BE2C (cell line): Measurements from ENCODE around the gene STARD9.

Source experiments
- DNase-seq: peaks from one replicate; pipeline ENCODE4 v3.0.0-alpha.2; 2020
- H3K27me3 ChIP-seq: fragments of 250-450 bp; sonication (Bioruptor Pico); 2 replicates; pipeline ENCODE4 v1.5.1; 2020; ENCODE audit warnings: mild to moderate bottlenecking
- H3K36me3 ChIP-seq: fragments of 250-450 bp; sonication (Bioruptor Pico); 2 replicates; pipeline ENCODE4 v1.5.1; 2020; ENCODE audit warnings: mild to moderate bottlenecking
- H3K4me1 ChIP-seq: fragments of 250-450 bp; sonication (Bioruptor Pico); 2 replicates; pipeline ENCODE4 v1.5.1; 2020
- H3K4me3 ChIP-seq: 2 replicates; pipeline ENCODE4 v1.5.1; 2011; ENCODE audit warnings: low read depth, low read length
- H3K9me3 ChIP-seq: fragments of 250-450 bp; sonication (Bioruptor Pico); 2 replicates; pipeline ENCODE4 v1.5.1; 2020
- TF ChIP-seq, protein P1 (sequence below): IDR thresholded peaks from 2 replicates; pipeline ENCODE4 v1.5.1; 2012; ENCODE audit warnings: mild to moderate bottlenecking, low read depth, low read length

STARD9 gene

DNA sequence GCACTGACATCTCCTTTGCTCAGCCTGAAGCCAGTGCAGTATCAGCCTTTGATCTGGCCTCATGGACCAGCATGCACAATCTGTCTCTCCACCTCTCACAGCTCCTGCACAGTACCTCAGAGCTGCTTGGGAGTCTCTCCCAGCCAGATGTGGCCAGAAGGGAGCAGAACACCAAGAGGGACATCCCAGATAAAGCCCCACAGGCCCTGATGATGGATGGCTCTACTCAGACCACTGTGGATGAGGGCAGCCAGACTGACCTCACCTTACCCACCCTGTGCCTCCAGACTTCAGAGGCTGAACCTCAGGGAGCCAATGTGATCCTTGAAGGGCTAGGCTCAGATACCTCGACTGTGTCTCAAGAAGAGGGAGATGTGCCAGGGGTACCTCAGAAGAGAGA lies 117.1 kb downstream of the STARD9 start:
- no peaks in the 10 kb centered on the region for H3K9me3 ChIP-seq
- no peaks in the 10 kb centered on the region for H3K4me1 ChIP-seq
- no peaks in the 10 kb centered on the region for H3K27me3 ChIP-seq
- DNase-seq, result no peak
- H3K4me3 ChIP-seq, result no peak overlapping the region
- H3K36me3 ChIP-seq, result peaks cover 33% of the 10 kb centered on the region
- TF ChIP-seq, protein P1, sequence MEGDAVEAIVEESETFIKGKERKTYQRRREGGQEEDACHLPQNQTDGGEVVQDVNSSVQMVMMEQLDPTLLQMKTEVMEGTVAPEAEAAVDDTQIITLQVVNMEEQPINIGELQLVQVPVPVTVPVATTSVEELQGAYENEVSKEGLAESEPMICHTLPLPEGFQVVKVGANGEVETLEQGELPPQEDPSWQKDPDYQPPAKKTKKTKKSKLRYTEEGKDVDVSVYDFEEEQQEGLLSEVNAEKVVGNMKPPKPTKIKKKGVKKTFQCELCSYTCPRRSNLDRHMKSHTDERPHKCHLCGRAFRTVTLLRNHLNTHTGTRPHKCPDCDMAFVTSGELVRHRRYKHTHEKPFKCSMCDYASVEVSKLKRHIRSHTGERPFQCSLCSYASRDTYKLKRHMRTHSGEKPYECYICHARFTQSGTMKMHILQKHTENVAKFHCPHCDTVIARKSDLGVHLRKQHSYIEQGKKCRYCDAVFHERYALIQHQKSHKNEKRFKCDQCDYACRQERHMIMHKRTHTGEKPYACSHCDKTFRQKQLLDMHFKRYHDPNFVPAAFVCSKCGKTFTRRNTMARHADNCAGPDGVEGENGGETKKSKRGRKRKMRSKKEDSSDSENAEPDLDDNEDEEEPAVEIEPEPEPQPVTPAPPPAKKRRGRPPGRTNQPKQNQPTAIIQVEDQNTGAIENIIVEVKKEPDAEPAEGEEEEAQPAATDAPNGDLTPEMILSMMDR, result no peak

DNA sequence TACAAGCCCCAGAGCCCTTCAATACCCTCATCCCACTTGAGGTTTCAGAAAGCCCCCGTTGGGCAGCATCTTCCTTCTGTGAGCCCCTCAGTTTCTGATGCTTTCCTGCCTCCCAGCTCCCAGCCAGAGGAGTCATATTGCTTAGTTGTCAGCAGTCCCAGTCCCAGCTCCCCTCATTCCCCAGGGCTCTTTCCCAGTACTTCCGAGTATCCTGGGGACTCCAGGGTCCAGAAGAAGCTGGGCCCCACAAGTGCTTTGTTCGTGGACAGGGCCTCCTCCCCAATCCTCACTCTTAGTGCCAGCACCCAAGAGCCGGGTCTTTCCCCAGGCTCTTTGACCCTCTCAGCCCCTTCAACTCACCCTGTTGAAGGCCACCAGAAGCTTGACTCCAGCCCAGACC lies 117.6 kb downstream of the STARD9 start:
- H3K36me3 ChIP-seq, result peaks cover 34% of the 10 kb centered on the region
- no peak for DNase-seq
- H3K27me3 ChIP-seq, result no peaks in the 10 kb centered on the region
- no peaks in the 10 kb centered on the region for H3K4me1 ChIP-seq
- H3K4me3 ChIP-seq, result no peak overlapping the region
- no peaks in the 10 kb centered on the region for H3K9me3 ChIP-seq
- TF ChIP-seq, protein P1, result no peak

DNA sequence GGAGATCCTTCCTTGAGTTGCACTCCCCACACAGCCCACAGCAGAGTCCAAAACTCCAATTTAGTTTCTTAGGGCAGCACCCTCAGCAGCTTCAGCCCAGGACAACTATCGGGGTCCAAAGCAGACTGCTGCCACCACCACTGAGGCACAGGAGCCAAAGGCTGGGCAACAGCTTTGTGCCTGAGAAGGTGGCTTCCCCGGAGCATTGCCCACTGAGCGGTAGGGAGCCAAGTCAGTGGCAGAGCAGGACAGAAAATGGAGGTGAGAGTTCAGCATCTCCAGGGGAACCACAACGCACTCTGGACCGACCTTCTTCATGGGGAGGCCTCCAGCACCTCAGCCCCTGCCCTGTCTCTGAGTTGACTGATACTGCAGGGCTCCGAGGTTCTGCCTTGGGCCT lies 118.1 kb downstream of the STARD9 start:
- Histone ChIP-seq H3K4me3 (no peak overlapping the region), H3K9me3 (no peaks in the 10 kb centered on the region), H3K4me1 (no peaks in the 10 kb centered on the region), H3K36me3 (peaks cover 31% of the 10 kb centered on the region), H3K27me3 (no peaks in the 10 kb centered on the region)
- DNase-seq, result no peak
- TF ChIP-seq, protein P1, result no peak

DNA sequence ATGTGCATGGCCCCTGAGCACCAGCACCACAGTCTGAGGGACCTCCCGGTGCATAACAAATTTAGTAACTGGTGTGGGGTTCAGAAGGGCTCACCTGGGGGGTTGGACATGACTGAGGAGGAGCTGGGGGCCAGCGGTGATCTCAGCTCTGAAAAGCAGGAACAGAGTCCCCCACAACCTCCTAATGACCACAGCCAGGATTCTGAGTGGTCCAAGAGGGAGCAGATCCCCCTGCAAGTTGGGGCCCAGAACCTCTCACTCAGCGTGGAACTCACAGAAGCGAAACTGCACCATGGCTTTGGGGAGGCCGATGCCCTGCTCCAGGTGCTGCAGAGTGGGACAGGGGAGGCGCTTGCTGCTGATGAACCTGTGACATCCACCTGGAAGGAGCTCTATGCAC lies 118.5 kb downstream of the STARD9 start:
- Histone ChIP-seq H3K36me3 (peaks cover 35% of the 10 kb centered on the region), H3K27me3 (no peaks in the 10 kb centered on the region), H3K4me1 (no peaks in the 10 kb centered on the region), H3K4me3 (no peak overlapping the region), H3K9me3 (no peaks in the 10 kb centered on the region)
- TF ChIP-seq, protein P1, result no peak
- DNase-seq, result no peak

DNA sequence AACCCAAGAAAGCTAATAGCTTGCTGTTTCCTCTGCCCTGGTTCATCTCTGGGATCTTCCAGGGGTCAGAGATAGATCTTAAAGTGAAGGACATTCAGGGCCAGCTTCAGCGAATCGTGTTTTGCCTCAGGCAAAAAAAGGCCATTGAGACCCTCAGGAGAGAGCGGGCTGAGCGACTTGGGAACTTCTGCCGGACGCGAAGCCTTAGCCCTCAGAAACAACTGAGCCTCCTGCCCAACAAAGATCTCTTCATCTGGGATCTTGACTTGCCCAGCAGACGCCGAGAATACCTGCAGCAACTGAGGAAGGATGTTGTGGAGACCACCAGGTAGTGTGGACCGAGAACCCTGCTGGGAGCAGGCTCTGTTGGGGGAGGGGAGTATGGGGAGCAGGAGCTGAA lies 119.0 kb downstream of the STARD9 start:
- Histone ChIP-seq H3K36me3 (peaks cover 36% of the 10 kb centered on the region), H3K9me3 (no peaks in the 10 kb centered on the region), H3K27me3 (no peaks in the 10 kb centered on the region), H3K4me3 (no peak overlapping the region), H3K4me1 (no peaks in the 10 kb centered on the region)
- no peak for DNase-seq
- TF ChIP-seq, protein P1, result no peak

DNA sequence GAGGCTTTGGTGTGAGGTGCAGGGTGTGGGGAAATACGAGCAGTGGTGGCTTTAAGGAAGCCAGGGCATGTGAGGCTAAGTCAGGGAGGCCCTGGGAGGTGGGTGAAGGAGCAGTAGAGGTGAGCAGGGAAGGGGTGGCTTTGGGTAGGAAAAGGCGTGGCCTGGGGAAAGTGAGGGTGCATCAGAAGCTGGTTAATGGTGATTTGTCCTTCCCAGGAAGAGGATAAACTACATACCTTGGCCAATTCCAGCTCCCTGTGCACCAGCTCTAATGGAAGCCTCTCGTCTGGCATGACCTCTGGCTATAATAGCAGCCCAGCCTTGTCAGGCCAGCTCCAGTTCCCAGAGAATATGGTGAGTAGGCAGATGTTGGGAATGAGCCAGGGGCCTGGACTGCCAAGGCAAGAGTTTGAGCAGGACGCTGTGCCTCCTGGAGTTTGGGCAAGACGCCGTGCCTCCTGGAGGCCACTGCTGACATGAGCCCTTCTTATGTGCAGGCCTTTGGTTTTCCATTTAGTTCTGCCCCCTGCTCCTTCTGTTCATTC lies 120.2 kb downstream of the STARD9 start:
- H3K4me1 ChIP-seq, result no peaks in the 10 kb centered on the region
- peaks cover 44% of the 10 kb centered on the region for H3K36me3 ChIP-seq
- H3K4me3 ChIP-seq, result no peak overlapping the region
- no peaks in the 10 kb centered on the region for H3K9me3 ChIP-seq
- H3K27me3 ChIP-seq, result no peaks in the 10 kb centered on the region
- TF ChIP-seq, protein P1, result no peak
- DNase-seq, result no peak
